ENCODE measurements around the gene TENM4. TPM values are rescaled to one million over a fixed set of nuclear protein-coding genes. Genes with fewer than 3 reads are reported as not detected.

TENM4 gene
- total RNA-seq, 4 donors from 2014 or later, result 16.8 to 158 (median 120) TPM

DNA sequence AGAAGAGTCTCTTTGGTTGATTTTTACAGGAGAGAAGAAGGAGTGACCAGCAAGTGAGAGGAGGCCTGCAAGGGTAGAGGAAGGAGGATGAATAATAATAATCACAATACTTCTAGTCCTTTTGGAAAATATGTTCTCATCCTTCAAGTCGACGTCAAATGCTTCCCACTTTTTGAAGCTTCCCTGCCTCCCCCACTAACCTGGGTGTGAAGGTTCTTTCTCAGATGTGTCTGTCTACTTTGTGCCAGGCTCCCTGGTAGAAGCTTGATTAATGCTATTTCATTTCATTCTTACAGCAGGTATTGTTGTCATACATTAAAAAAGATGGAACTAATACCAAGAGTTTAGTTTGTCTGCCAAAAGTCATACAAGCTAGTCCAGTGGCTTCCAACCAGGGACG, 17.1 kb downstream of the TENM4 start:
- TF ChIP-seq CTCF (IDR thresholded peaks at IDR 0.05) (no peak), POLR2A (IDR thresholded peaks at IDR 0.05) (no peak)
- Histone ChIP-seq H3K27me3 (no peaks in the 10 kb centered on the region), H3K27ac (no peak overlapping the region), H3K4me1 (peaks cover 23 to 39% of the 10 kb centered on the region in 2 donors), H3K9me3 (no peaks in the 10 kb centered on the region), H3K36me3 (no peaks in the 10 kb centered on the region), H3K4me3 (replicated peaks in 1 of 3) (no peak overlapping the region)
- DNase-seq, result no peak
- intact Hi-C loops (cut with DNase I), result no loop called here
- 63 to 77% methylated on average over 3 of the region's 3 CpGs for WGBS, 2 donors

GRCh38 chr11:79422866-79423265, 18.0 kb downstream of the TENM4 start:
- H3K9me3 ChIP-seq, result no peaks in the 10 kb centered on the region
- TF ChIP-seq CTCF (IDR thresholded peaks at IDR 0.05) (no peak), POLR2A (IDR thresholded peaks at IDR 0.05) (no peak)
- peak overlapping the region; percentile 7 to 68 (median 52) for H3K27ac ChIP-seq
- intact Hi-C loops (cut with DNase I), result no loop called here
- no peaks in the 10 kb centered on the region for H3K27me3 ChIP-seq
- H3K4me1 ChIP-seq, result peaks cover 14 to 36% of the 10 kb centered on the region in 2 donors
- no peak overlapping the region for H3K4me3 ChIP-seq (replicated peaks in 1 of 3)
- no peak for DNase-seq
- H3K36me3 ChIP-seq, result no peaks in the 10 kb centered on the region
- 91 to 98% methylated on average over 2 of the region's 2 CpGs for WGBS, 2 donors

GRCh38 chr11:79421820-79422219, 19.0 kb downstream of the TENM4 start:
- intact Hi-C loops (cut with DNase I), result no loop called here
- Histone ChIP-seq H3K27ac (peak overlapping the region in 1 of 3 donors; percentile 7), H3K27me3 (no peaks in the 10 kb centered on the region), H3K4me3 (replicated peaks in 1 of 3) (no peak overlapping the region), H3K9me3 (no peaks in the 10 kb centered on the region), H3K36me3 (no peaks in the 10 kb centered on the region), H3K4me1 (peaks cover 12 to 38% of the 10 kb centered on the region in 2 donors)
- WGBS, 2 donors, result 81 to 87% methylated on average over 4 of the region's 4 CpGs
- TF ChIP-seq CTCF (IDR thresholded peaks at IDR 0.05) (no peak), POLR2A (IDR thresholded peaks at IDR 0.05) (no peak)
- no peak for DNase-seq

DNA sequence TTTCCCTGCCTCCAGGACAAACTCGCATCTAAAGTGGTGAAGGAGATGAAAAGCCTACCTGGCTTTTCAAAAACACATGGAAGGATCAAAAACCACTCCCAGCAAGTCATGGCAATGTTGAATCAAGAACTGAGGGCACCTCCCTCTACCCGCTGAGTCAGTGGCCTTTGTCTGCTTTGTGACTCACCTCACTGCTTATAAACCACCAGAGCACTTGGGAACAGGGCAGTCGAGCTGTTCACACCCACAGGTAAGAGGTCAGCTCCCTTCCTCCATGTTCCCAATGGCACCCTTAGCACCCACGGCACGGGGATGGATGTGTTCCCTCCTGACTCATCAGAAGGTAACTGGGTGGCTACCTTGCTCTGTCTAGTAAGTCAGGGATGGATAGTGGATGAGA, 21.7 kb downstream of the TENM4 start:
- Histone ChIP-seq H3K4me3 (replicated peaks in 1 of 3) (no peak overlapping the region), H3K9me3 (no peaks in the 10 kb centered on the region), H3K27me3 (no peaks in the 10 kb centered on the region), H3K36me3 (no peaks in the 10 kb centered on the region), H3K27ac (no peak overlapping the region), H3K4me1 (peaks cover 30 to 56% of the 10 kb centered on the region in 2 donors)
- intact Hi-C loops (cut with DNase I), result no loop called here
- 80 to 83% methylated on average over 5 of the region's 5 CpGs for WGBS, 2 donors
- DNase-seq, result no peak
- TF ChIP-seq CTCF (IDR thresholded peaks at IDR 0.05), result no peak
- TF ChIP-seq POLR2A (IDR thresholded peaks at IDR 0.05), result no peak

DNA sequence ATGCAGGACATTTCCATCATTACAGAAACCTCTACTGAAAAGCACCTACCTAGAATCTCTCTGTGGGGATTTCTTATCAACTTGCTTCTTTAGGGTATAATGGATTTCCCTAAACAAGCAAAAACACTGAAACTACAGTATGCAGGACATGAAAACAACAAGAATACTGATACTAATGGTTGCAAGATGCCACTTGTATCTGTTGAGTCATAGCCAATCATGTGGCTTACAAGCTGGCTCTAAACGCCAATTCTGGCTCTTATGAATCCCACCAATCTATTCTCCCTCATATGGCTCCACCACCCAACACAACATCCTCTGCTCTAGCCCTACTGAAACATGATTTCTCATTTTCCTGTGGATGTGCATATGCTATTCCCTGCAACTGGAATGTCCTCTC, 22.6 kb downstream of the TENM4 start:
- intact Hi-C loops (cut with DNase I), result no loop called here
- 87 to 96% methylated on average over 1 of the region's 1 CpG for WGBS, 2 donors
- H3K27me3 ChIP-seq, result no peaks in the 10 kb centered on the region

More for the DNA sequence above, 22.6 kb downstream of the TENM4 start:
- DNase-seq, result no peak
- TF ChIP-seq POLR2A (IDR thresholded peaks at IDR 0.05) (no peak), CTCF (IDR thresholded peaks at IDR 0.05) (no peak)
- Histone ChIP-seq H3K36me3 (no peaks in the 10 kb centered on the region), H3K4me1 (peaks cover 39 to 64% of the 10 kb centered on the region in 2 donors), H3K27ac (no peak overlapping the region), H3K9me3 (no peaks in the 10 kb centered on the region), H3K4me3 (replicated peaks in 1 of 3) (no peak overlapping the region)
